Mesenchymal stem cell (in vitro differentiated cells and primary cell): ENCODE data around the gene IL1RAPL1.

ENCODE experiments used
- DNase-seq: peaks from one replicate; pipeline ENCODE4 v3.0.0-alpha.2; 2013
- H2AFZ ChIP-seq: one replicate; pipeline ENCODE4 v1.6.1; 2013; ENCODE audit warnings: low read depth, mild to moderate bottlenecking, control low read depth, inconsistent platforms, low read length, moderate library complexity
- H2AK5ac ChIP-seq: 2 replicates; pipeline ENCODE4 v1.6.1; 2013; ENCODE audit warnings: low read length, moderate library complexity, mild to moderate bottlenecking, inconsistent platforms; ENCODE audit not compliant: severe bottlenecking
- H2BK120ac ChIP-seq: one replicate; pipeline ENCODE4 v1.6.1; 2013; ENCODE audit warnings: low read depth, mild to moderate bottlenecking, inconsistent platforms, low read length, moderate library complexity
- H2BK12ac ChIP-seq, 2 experiments: one replicate each; pipeline ENCODE4 v1.6.1; 2013; ENCODE audit warnings: inconsistent platforms in 2 of 2, low read length in 2 of 2, mild to moderate bottlenecking in 2 of 2, moderate library complexity in 2 of 2, control low read depth in 1 of 2
- H2BK15ac ChIP-seq: one replicate; pipeline ENCODE4 v1.6.1; 2013; ENCODE audit warnings: mild to moderate bottlenecking, low read depth, inconsistent platforms; ENCODE audit not compliant: poor library complexity, severe bottlenecking
- H2BK5ac ChIP-seq: 2 replicates; pipeline ENCODE4 v1.6.1; 2013; ENCODE audit warnings: low read depth, mild to moderate bottlenecking, low read length, control low read depth, inconsistent platforms; ENCODE audit not compliant: poor library complexity, severe bottlenecking
- H3K14ac ChIP-seq, 2 experiments: one replicate each; pipeline ENCODE4 v1.6.1; 2013; ENCODE audit warnings: inconsistent platforms in 2 of 2, low read length in 2 of 2, control low read depth in 1 of 2, mild to moderate bottlenecking in 1 of 2, moderate library complexity in 1 of 2
- H3K18ac ChIP-seq, 2 experiments: one replicate each; pipeline ENCODE4 v1.6.1; 2013; ENCODE audit warnings: inconsistent platforms in 2 of 2, low read length in 2 of 2, control low read depth in 1 of 2, low read depth in 1 of 2, mild to moderate bottlenecking in 1 of 2
- H3K23ac ChIP-seq, 2 experiments: one replicate each; pipeline ENCODE4 v1.6.1; 2013; ENCODE audit warnings: inconsistent platforms in 2 of 2, low read length in 2 of 2, mild to moderate bottlenecking in 2 of 2, moderate library complexity in 2 of 2, control low read depth in 1 of 2
- H3K27ac ChIP-seq: 2 replicates; pipeline ENCODE4 v1.5.1; 2013; ENCODE audit warnings: mild to moderate bottlenecking, moderate library complexity, low read length, control low read depth, inconsistent platforms; ENCODE audit not compliant: poor library complexity, severe bottlenecking
- H3K27me3 ChIP-seq, 2 experiments: 2 replicates each; pipeline versions ENCODE4 v1.6.1 to v1.7.0; 2013; ENCODE audit warnings: low read length in 2 of 2, mild to moderate bottlenecking in 2 of 2, moderate library complexity in 2 of 2, control low read depth in 1 of 2, inconsistent platforms in 1 of 2; ENCODE audit not compliant: control insufficient read depth in 1 of 2, insufficient read depth in 1 of 2
- H3K36me3 ChIP-seq, 2 experiments: 2 replicates each; pipeline versions ENCODE4 v1.6.1 to v1.7.0; 2013; ENCODE audit warnings: low read length in 2 of 2, control low read depth in 1 of 2, inconsistent platforms in 1 of 2, low read depth in 1 of 2, mild to moderate bottlenecking in 1 of 2; ENCODE audit not compliant: insufficient read depth in 2 of 2, control insufficient read depth in 1 of 2
- H3K4ac ChIP-seq, 2 experiments: one replicate each; pipeline ENCODE4 v1.6.1; 2013; ENCODE audit warnings: inconsistent platforms in 2 of 2, low read length in 2 of 2, mild to moderate bottlenecking in 2 of 2, moderate library complexity in 2 of 2, control low read depth in 1 of 2, low read depth in 1 of 2
- H3K4me1 ChIP-seq: 2 replicates; pipeline ENCODE4 v1.6.1; 2013; ENCODE audit warnings: low read depth, low read length, control low read depth; ENCODE audit not compliant: control insufficient read depth, insufficient read depth
- H3K4me2 ChIP-seq: 2 replicates; pipeline ENCODE4 v1.6.1; 2013; ENCODE audit warnings: low read length, mild to moderate bottlenecking, inconsistent platforms; ENCODE audit not compliant: poor library complexity, severe bottlenecking
- H3K4me3 ChIP-seq, 2 experiments: 2 replicates each; pipeline versions ENCODE4 v1.5.1 to v1.7.0; 2013; ENCODE audit warnings: low read length in 2 of 2, mild to moderate bottlenecking in 2 of 2, control low read depth in 1 of 2, low read depth in 1 of 2; ENCODE audit not compliant: insufficient read depth in 1 of 2
- H3K79me1 ChIP-seq: replicated peaks from 2 replicates; pipeline ENCODE4 v1.6.1; 2013; ENCODE audit warnings: mild to moderate bottlenecking, control low read depth, low read length, inconsistent platforms; ENCODE audit not compliant: poor library complexity, severe bottlenecking
- H3K9ac ChIP-seq: 2 replicates; pipeline ENCODE4 v1.7.0; 2013; ENCODE audit warnings: mild to moderate bottlenecking, low read length, moderate library complexity
- H3K9me3 ChIP-seq: 2 replicates; pipeline ENCODE4 v1.7.0; 2013; ENCODE audit warnings: mild to moderate bottlenecking, low read length; ENCODE audit not compliant: control insufficient read depth
- H4K8ac ChIP-seq: one replicate; pipeline ENCODE4 v1.6.1; 2013; ENCODE audit warnings: inconsistent platforms, mild to moderate bottlenecking, low read length, moderate library complexity
- H4K91ac ChIP-seq: one replicate; pipeline ENCODE4 v1.6.1; 2013; ENCODE audit warnings: mild to moderate bottlenecking, low read length, inconsistent platforms
- WGBS: methylation state at CpG from one replicate; pipeline ENCODE4 v1.1.7; 2013; ENCODE audit warnings: mixed read lengths; 5-methylcytosine and 5-hydroxymethylcytosine counted together

Gene IL1RAPL1

GRCh38 chrX:29039501-29039900 lies 452.3 kb downstream of the IL1RAPL1 start:
- no peaks in the 10 kb centered on the region for H3K79me1 ChIP-seq
- H3K4me3 ChIP-seq = no peak overlapping the region
- no peaks in the 10 kb centered on the region for H3K27me3 ChIP-seq
- no peak overlapping the region for H4K91ac ChIP-seq
- no peak overlapping the region for H3K9ac ChIP-seq
- no peak overlapping the region for H4K8ac ChIP-seq
- H2BK12ac ChIP-seq = no peak overlapping the region
- H3K4me2 ChIP-seq = no peak overlapping the region
- no peak overlapping the region for H3K4ac ChIP-seq
- H2AK5ac ChIP-seq = no peak overlapping the region
- no CpG with 5 or more reads among the region's 2 CpGs for WGBS
- no peak overlapping the region for H3K14ac ChIP-seq
- H3K23ac ChIP-seq = no peak overlapping the region
- no peaks in the 10 kb centered on the region for H3K9me3 ChIP-seq
- H3K4me1 ChIP-seq = no peaks in the 10 kb centered on the region
- H3K36me3 ChIP-seq = no peaks in the 10 kb centered on the region
- H2AFZ ChIP-seq = no peak overlapping the region
- H3K27ac ChIP-seq = no peak overlapping the region
- H3K18ac ChIP-seq = no peak overlapping the region
- no peak for DNase-seq
- H2BK120ac ChIP-seq = no peak overlapping the region
- H2BK15ac ChIP-seq = no peak overlapping the region
- no peak overlapping the region for H2BK5ac ChIP-seq

DNA sequence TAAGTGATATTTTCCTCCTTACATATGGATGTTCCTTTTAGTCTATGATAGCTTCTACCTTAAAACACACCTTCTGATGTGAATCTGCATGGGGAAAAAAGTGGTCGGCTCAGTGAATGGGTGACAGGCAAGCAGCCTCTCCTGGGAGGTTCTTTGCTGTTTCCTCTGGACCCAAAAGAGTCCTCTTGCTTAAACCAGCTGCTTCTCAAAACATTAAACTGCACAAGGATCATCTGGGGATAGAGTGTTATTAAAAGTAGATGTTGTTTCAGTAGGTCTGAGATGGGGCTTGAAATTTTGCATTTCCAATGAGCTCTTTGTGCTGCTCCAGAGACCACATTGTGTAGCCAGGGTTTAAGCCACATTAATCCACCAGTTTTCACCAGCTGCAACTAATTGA lies 452.9 kb downstream of the IL1RAPL1 start:
- H3K4me1 ChIP-seq = no peaks in the 10 kb centered on the region
- no peak overlapping the region for H3K27ac ChIP-seq
- no peak overlapping the region for H2BK12ac ChIP-seq
- no peak overlapping the region for H2BK5ac ChIP-seq
- no peaks in the 10 kb centered on the region for H3K79me1 ChIP-seq
- no peak overlapping the region for H4K91ac ChIP-seq
- H3K36me3 ChIP-seq = no peaks in the 10 kb centered on the region
- no peak overlapping the region for H3K9ac ChIP-seq
- H3K18ac ChIP-seq = no peak overlapping the region
- H2BK15ac ChIP-seq = no peak overlapping the region
- no CpG with 5 or more reads among the region's 1 CpG for WGBS
- no peak overlapping the region for H2BK120ac ChIP-seq
- H3K14ac ChIP-seq = no peak overlapping the region
- H3K4ac ChIP-seq = no peak overlapping the region
- H3K4me3 ChIP-seq = no peak overlapping the region
- H2AK5ac ChIP-seq = no peak overlapping the region
- H3K23ac ChIP-seq = no peak overlapping the region
- no peak overlapping the region for H4K8ac ChIP-seq
- H3K4me2 ChIP-seq = no peak overlapping the region
- no peak for DNase-seq
- H3K27me3 ChIP-seq = no peaks in the 10 kb centered on the region
- no peaks in the 10 kb centered on the region for H3K9me3 ChIP-seq
- H2AFZ ChIP-seq = no peak overlapping the region

DNA sequence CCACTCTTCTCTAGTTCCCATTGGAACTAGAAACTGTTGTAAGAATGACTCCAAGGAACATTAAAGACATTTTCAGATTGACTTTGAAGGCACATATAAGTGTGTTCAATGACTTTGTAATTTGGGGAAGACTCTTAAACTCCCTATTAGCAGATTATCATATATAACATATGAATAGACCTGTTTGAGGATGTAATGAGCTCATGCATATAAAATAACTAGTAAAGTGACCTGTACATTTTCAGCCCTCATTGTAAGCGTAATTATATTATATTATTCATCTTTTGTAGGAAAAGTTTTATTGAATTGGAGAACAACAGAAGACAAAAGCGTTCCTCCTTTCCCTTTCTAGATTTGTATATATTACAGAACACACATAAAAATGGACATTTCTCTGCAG lies 455.1 kb downstream of the IL1RAPL1 start:
- Histone ChIP-seq H4K91ac (no peak overlapping the region), H3K14ac (no peak overlapping the region), H3K4me3 (no peak overlapping the region), H3K9me3 (no peaks in the 10 kb centered on the region), H4K8ac (no peak overlapping the region), H3K79me1 (no peaks in the 10 kb centered on the region), H3K4me2 (no peak overlapping the region), H2AFZ (no peak overlapping the region), H3K4me1 (no peaks in the 10 kb centered on the region), H3K9ac (no peak overlapping the region), H2BK15ac (no peak overlapping the region), H3K18ac (no peak overlapping the region), H2BK5ac (no peak overlapping the region), H2BK12ac (no peak overlapping the region), H3K23ac (no peak overlapping the region), H3K4ac (no peak overlapping the region), H3K27ac (no peak overlapping the region), H2AK5ac (no peak overlapping the region), H3K27me3 (no peaks in the 10 kb centered on the region), H3K36me3 (no peaks in the 10 kb centered on the region), H2BK120ac (no peak overlapping the region)
- no CpG with 5 or more reads among the region's 2 CpGs for WGBS
- no peak for DNase-seq

- Histone ChIP-seq H3K4me3 (no peak overlapping the region), H3K36me3 (no peaks in the 10 kb centered on the region), H3K4me2 (no peak overlapping the region), H3K9ac (no peak overlapping the region), H2BK120ac (no peak overlapping the region), H3K9me3 (no peaks in the 10 kb centered on the region), H2AFZ (no peak overlapping the region), H3K27ac (no peak overlapping the region), H3K14ac (no peak overlapping the region), H4K8ac (no peak overlapping the region), H3K79me1 (no peaks in the 10 kb centered on the region), H2BK12ac (no peak overlapping the region), H4K91ac (no peak overlapping the region), H2AK5ac (no peak overlapping the region), H2BK5ac (no peak overlapping the region), H3K4me1 (no peaks in the 10 kb centered on the region), H3K4ac (no peak overlapping the region), H2BK15ac (no peak overlapping the region), H3K23ac (no peak overlapping the region), H3K18ac (no peak overlapping the region), H3K27me3 (no peaks in the 10 kb centered on the region)
- DNase-seq = no peak
- WGBS = 89% methylated on average over 2 of the region's 3 CpGs
These were observed 456.5 kb downstream of the IL1RAPL1 start for GRCh38 chrX:29043746-29044145.
